Muscle layer of colon (tissue), 2 donors: ENCODE data around the gene NUDC.
"Not testable (repeated sequence)": the region's sequence is repeated elsewhere in the genome, so short reads cannot be mapped to it uniquely, and the experiment has no call there.

Experiments used
- H3K27ac ChIP-seq: one replicate; pipeline ENCODE4 v1.7.0; 2013; ENCODE audit warnings: low read depth, mild to moderate bottlenecking, low read length, moderate library complexity
- H3K27me3 ChIP-seq, 2 donors: one replicate each; pipeline ENCODE4 v1.7.0; 2013; ENCODE audit warnings: low read length in 2 of 2, mild to moderate bottlenecking in 2 of 2; ENCODE audit not compliant: insufficient read depth in 2 of 2, control insufficient read depth in 1 of 2
- H3K36me3 ChIP-seq: one replicate; pipeline ENCODE4 v1.7.0; 2013; ENCODE audit warnings: mild to moderate bottlenecking, low read length; ENCODE audit not compliant: insufficient read depth
- H3K4me1 ChIP-seq: one replicate; pipeline ENCODE4 v1.7.0; 2013; ENCODE audit warnings: mild to moderate bottlenecking, low read length; ENCODE audit not compliant: insufficient read depth
- H3K4me3 ChIP-seq, 2 donors: one replicate each; pipeline ENCODE4 v1.7.0; 2013; ENCODE audit warnings: low read length in 2 of 2, low read depth in 1 of 2, mild to moderate bottlenecking in 1 of 2, moderate library complexity in 1 of 2
- H3K9ac ChIP-seq: one replicate; pipeline ENCODE4 v1.7.0; 2013; ENCODE audit warnings: low read length
- H3K9me3 ChIP-seq: one replicate; pipeline ENCODE4 v1.7.0; 2013; ENCODE audit warnings: mild to moderate bottlenecking, low read length
- donor health status: abdominal sarcoma.
- donor health status: Adenocarcinoma of cecum.

Gene NUDC

DNA sequence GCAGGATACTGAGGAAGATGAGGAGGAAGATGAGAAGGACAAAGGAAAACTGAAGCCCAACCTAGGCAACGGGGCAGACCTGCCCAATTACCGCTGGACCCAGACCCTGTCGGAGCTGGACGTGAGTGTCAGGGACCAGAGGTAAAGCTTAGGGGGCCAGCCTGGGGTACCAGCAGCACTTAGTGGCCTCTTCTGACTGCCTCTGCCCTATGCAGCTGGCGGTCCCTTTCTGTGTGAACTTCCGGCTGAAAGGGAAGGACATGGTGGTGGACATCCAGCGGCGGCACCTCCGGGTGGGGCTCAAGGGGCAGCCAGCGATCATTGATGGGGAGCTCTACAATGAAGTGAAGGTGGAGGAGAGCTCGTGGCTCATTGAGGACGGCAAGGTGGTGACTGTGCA lies 21.1 kb downstream of the NUDC start:
- Histone ChIP-seq H3K4me3 (no peak overlapping the region), H3K27me3 (no peaks in the 10 kb centered on the region), H3K4me1 (no peaks in the 10 kb centered on the region), H3K9ac (no peak overlapping the region), H3K36me3 (peaks cover 50% of the 10 kb centered on the region), H3K27ac (no peak overlapping the region), H3K9me3 (no peaks in the 10 kb centered on the region)

- Histone ChIP-seq H3K9ac (no peak overlapping the region), H3K4me3 (no peak overlapping the region), H3K9me3 (no peaks in the 10 kb centered on the region), H3K27ac (no peak overlapping the region), H3K4me1 (no peaks in the 10 kb centered on the region), H3K27me3 (no peaks in the 10 kb centered on the region), H3K36me3 (peaks cover 50% of the 10 kb centered on the region)
Observed at GRCh38 chr1:26945138-26945537, 23.6 kb downstream of the NUDC start.

DNA sequence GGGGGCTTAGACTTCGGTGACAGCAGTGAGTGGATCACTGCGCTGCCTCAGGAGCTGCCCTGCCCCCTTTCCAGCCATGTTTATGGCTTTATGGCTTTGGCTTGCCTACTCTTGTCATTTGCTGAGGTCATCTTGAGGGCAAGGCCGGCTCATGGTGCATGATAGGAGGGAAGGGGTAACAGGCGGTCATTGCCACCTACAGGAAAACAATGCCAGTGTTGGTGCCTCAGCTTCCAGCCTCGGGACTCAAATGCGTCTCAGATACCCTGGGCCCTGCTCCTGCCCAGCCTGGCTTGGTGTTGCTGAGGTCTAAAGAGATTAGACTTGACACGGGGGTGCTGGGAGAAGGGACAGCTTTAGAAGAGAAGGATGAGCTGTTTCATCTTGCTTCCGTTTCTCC lies 24.2 kb downstream of the NUDC start:
- no peaks in the 10 kb centered on the region for H3K9me3 ChIP-seq
- no peak overlapping the region for H3K4me3 ChIP-seq
- peaks cover 50% of the 10 kb centered on the region for H3K36me3 ChIP-seq
- no peaks in the 10 kb centered on the region for H3K27me3 ChIP-seq
- H3K4me1 ChIP-seq = no peaks in the 10 kb centered on the region
- no peak overlapping the region for H3K27ac ChIP-seq
- H3K9ac ChIP-seq = no peak overlapping the region

- H3K9me3 ChIP-seq = no peaks in the 10 kb centered on the region
- H3K27ac ChIP-seq = no peak overlapping the region
- H3K4me1 ChIP-seq = no peaks in the 10 kb centered on the region
- H3K4me3 ChIP-seq = no peak overlapping the region
- no peak overlapping the region for H3K9ac ChIP-seq
- H3K36me3 ChIP-seq = peaks cover 48% of the 10 kb centered on the region
- H3K27me3 ChIP-seq = no peaks in the 10 kb centered on the region
Observed at GRCh38 chr1:26946270-26946669, 24.7 kb downstream of the NUDC start.

GRCh38 chr1:26948725-26949057 lies 27.1 kb downstream of the NUDC start:
- not testable (repeated sequence) for H3K27me3 ChIP-seq, H3K9me3 ChIP-seq, H3K4me3 ChIP-seq, H3K27ac ChIP-seq, H3K4me1 ChIP-seq, H3K9ac ChIP-seq
- H3K36me3 ChIP-seq = peaks cover 25% of the 10 kb centered on the region

- H3K36me3 ChIP-seq = peaks cover 24% of the 10 kb centered on the region
- no peaks in the 10 kb centered on the region for H3K9me3 ChIP-seq
- H3K4me1 ChIP-seq = no peaks in the 10 kb centered on the region
- H3K27me3 ChIP-seq = no peaks in the 10 kb centered on the region
- no peak overlapping the region for H3K4me3 ChIP-seq
- H3K27ac ChIP-seq = no peak overlapping the region
- H3K9ac ChIP-seq = no peak overlapping the region
Observed at GRCh38 chr1:26949266-26949925, 27.9 kb downstream of the NUDC start.

- H3K9me3 ChIP-seq = no peaks in the 10 kb centered on the region
- H3K36me3 ChIP-seq = peaks cover 24% of the 10 kb centered on the region
- H3K9ac ChIP-seq = no peak overlapping the region
- no peak overlapping the region for H3K4me3 ChIP-seq
- H3K27me3 ChIP-seq = no peaks in the 10 kb centered on the region
- H3K27ac ChIP-seq = no peak overlapping the region
- no peaks in the 10 kb centered on the region for H3K4me1 ChIP-seq
Observed at GRCh38 chr1:26949926-26950319, 28.4 kb downstream of the NUDC start.

DNA sequence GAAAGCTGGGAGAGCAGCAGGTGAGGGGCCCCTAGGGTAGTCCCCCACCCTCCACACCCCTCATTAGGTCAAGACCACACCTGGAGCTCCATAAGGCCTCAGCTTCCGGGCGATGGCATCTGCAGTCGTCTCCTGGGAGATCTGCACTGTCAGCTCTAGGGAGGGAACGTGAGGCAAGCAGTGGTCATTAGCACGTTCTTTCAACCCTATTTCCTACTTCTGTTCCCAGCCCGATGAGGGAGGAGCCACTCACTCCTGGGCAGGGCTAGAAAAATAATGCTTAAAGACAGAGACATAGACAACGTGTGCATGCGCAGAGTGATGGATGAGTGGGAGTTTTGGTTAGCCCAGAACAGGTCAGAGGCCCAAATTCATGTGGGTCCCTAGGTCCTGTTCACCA lies 29.1 kb downstream of the NUDC start:
- peaks cover 17% of the 10 kb centered on the region for H3K36me3 ChIP-seq

DNA sequence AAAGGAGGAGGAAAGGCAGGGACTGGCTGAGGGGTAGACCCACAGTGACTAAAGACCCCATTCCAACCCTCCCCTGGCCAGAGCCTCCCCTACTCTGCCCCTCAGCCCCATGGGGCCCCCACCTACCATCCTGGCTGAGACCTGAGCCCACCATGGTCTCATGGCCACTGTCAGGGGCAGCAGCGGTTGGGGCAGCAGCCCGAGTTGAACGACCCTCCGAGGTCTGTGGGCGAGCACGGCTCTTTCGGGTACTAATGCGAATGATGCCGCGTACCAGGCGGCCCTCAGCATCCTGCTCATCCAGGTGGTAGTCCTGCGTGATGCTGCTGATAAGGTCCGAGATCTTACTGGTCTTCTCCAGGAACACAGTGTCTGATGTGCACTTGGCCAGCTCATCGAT lies 29.7 kb downstream of the NUDC start:
- Histone ChIP-seq H3K27me3 (no peaks in the 10 kb centered on the region), H3K9me3 (no peaks in the 10 kb centered on the region), H3K4me1 (no peaks in the 10 kb centered on the region), H3K27ac (no peak overlapping the region), H3K36me3 (peaks cover 11% of the 10 kb centered on the region), H3K9ac (no peak overlapping the region), H3K4me3 (no peak overlapping the region)

More for the DNA sequence above, 29.1 kb downstream of the NUDC start:
- Histone ChIP-seq H3K9ac (no peak overlapping the region), H3K4me3 (no peak overlapping the region), H3K27ac (no peak overlapping the region), H3K4me1 (no peaks in the 10 kb centered on the region), H3K9me3 (no peaks in the 10 kb centered on the region), H3K27me3 (no peaks in the 10 kb centered on the region)

- H3K4me1 ChIP-seq = no peaks in the 10 kb centered on the region
- H3K27ac ChIP-seq = no peak overlapping the region
- no peaks in the 10 kb centered on the region for H3K27me3 ChIP-seq
- H3K36me3 ChIP-seq = peaks cover 3% of the 10 kb centered on the region
- H3K9me3 ChIP-seq = no peaks in the 10 kb centered on the region
- H3K4me3 ChIP-seq = no peak overlapping the region
- no peak overlapping the region for H3K9ac ChIP-seq
Observed at GRCh38 chr1:26951821-26952497, 30.4 kb downstream of the NUDC start.

DNA sequence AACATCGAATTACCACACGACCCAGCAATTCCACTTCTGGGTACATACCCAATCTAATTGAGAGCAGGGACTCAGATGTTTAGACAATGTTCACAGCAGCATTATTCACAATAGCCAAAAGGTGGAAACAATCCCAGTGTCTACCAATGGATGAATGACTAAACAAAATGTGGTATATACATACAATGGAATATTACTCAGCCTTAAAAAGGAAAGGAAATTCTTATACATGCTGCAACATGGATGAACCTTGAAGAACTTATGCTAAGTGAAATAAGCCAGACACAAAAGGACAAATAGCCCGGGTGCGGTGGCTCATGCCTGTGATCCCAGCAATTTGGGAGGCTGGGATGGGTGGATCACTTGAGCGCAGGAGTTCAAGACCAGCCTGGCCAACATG lies 31.8 kb downstream of the NUDC start:
- Histone ChIP-seq H3K9me3 (no peaks in the 10 kb centered on the region), H3K27me3 (peaks cover 0 to 1% of the 10 kb centered on the region in 2 donors), H3K4me3 (no peak overlapping the region), H3K4me1 (no peaks in the 10 kb centered on the region), H3K27ac (no peak overlapping the region), H3K9ac (no peak overlapping the region), H3K36me3 (no peaks in the 10 kb centered on the region)

DNA sequence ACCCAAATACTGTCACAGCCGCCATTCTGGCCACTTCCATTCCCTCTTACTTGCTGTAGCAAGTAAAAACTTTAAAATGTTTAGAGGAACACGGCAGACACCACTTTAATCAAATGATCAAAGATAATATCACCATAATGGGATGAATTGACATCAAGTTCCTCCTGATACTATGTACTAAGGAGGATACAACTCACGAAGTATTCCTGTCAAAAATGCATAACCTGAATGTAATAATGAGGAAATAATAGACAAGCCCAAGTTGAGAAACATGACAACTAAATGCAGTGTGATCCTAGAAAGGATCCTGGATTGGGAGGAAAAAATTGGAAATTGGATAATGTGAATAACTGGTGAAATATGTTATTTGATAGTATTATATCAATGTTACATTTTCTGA lies 34.8 kb downstream of the NUDC start:
- H3K9me3 ChIP-seq = no peaks in the 10 kb centered on the region
- no peak overlapping the region for H3K27ac ChIP-seq
- no peaks in the 10 kb centered on the region for H3K36me3 ChIP-seq
- H3K4me3 ChIP-seq = no peak overlapping the region
- no peaks in the 10 kb centered on the region for H3K4me1 ChIP-seq
- no peak overlapping the region for H3K9ac ChIP-seq
- peaks cover 24 to 27% of the 10 kb centered on the region in 2 donors for H3K27me3 ChIP-seq
